K562 (cell line): ENCODE measurements around the gene RUNX1. TPM values are rescaled to one million over a fixed set of nuclear protein-coding genes. Genes with fewer than 3 reads are reported as not detected.

Experiments
- CBFA2T2 ChIP-seq: fragments of 450-650 bp; conservative IDR thresholded peaks from 2 replicates; pipeline ENCODE4 v1.6.1; 2017; ENCODE audit warnings: mild to moderate bottlenecking
- CHD4 ChIP-seq: fragments of 200-600 bp; sonication (generic); IDR thresholded peaks from 3 replicates; pipeline ENCODE4 v1.6.1; 2012; ENCODE audit warnings: low read depth, mild to moderate bottlenecking, mixed read lengths, low read length, inconsistent platforms; ENCODE audit not compliant: insufficient read depth, insufficient replicate concordance, poor library complexity, severe bottlenecking
- DMBX1 ChIP-seq: fragments of 250-450 bp; sonication (Bioruptor Pico); IDR thresholded peaks from 2 replicates; pipeline ENCODE4 v1.8.0; 2022; ENCODE audit warnings: inconsistent platforms, mild to moderate bottlenecking, moderate library complexity, borderline replicate concordance
- E2F3 ChIP-seq: fragments of 250-450 bp; sonication (Bioruptor Pico); IDR thresholded peaks from 2 replicates; pipeline ENCODE4 v1.4.0; 2020; ENCODE audit warnings: mild to moderate bottlenecking
- FOS ChIP-seq: IDR thresholded peaks from 3 replicates; pipeline ENCODE4 v1.6.1; 2011; ENCODE audit not compliant: insufficient read length; ENCODE audit errors: extremely low read depth
- HLTF ChIP-seq: fragments of 450-650 bp; IDR thresholded peaks from 2 replicates; pipeline ENCODE4 v1.6.1; 2016
- HMGN3 ChIP-seq: IDR thresholded peaks from 2 replicates; pipeline ENCODE4 v1.6.1; 2011; ENCODE audit warnings: borderline replicate concordance, low read depth, mild to moderate bottlenecking, mixed read lengths, low read length; ENCODE audit not compliant: insufficient read length; ENCODE audit errors: extremely low read depth
- MECOM ChIP-seq: fragments of 250-450 bp; sonication (Bioruptor Pico); IDR thresholded peaks from 2 replicates; pipeline ENCODE4 v1.8.0; 2022; ENCODE audit warnings: inconsistent platforms
- MTA3 ChIP-seq: fragments of 450-650 bp; formaldehyde crosslinking; IDR thresholded peaks from 2 replicates; pipeline ENCODE4 v1.6.1; 2017; ENCODE audit warnings: mild to moderate bottlenecking, borderline replicate concordance
- MYBL2 ChIP-seq, 2 experiments: fragments of 450-650 bp in 1 of 2; sonication (generic) in 1 of 2; formaldehyde crosslinking in 1 of 2; IDR thresholded peaks; 2 replicates each; pipeline versions ENCODE4 v1.6.1 to v1.8.1; 2017 to 2022; ENCODE audit warnings: borderline replicate concordance in 1 of 2, inconsistent platforms in 1 of 2, low read depth in 1 of 2, mild to moderate bottlenecking in 1 of 2, missing genetic modification reagents in 1 of 2, moderate library complexity in 1 of 2
- NFATC3 ChIP-seq: fragments of 450-650 bp; IDR thresholded peaks from 2 replicates; pipeline ENCODE4 v1.6.1; 2017; ENCODE audit warnings: mild to moderate bottlenecking
- NFE2 ChIP-seq: IDR thresholded peaks from 2 replicates; pipeline ENCODE4 v1.6.1; 2014; ENCODE audit warnings: antibody characterized with exemption, low read depth
- STAT6 ChIP-seq: sonication (generic); formaldehyde crosslinking; IDR thresholded peaks from 2 replicates; pipeline ENCODE4 v1.8.1; 2023; ENCODE audit warnings: mild to moderate bottlenecking, missing genetic modification reagents
- TEAD2 ChIP-seq: fragments of 450-650 bp; IDR thresholded peaks from 2 replicates; pipeline ENCODE4 v1.6.1; 2016; ENCODE audit warnings: missing genetic modification characterization, control low read depth, missing compliant biosample characterization
- TEAD4 ChIP-seq, 2 experiments: sonication (generic) in 1 of 2; formaldehyde crosslinking in 1 of 2; IDR thresholded peaks; 2 replicates each; pipeline versions ENCODE4 v1.6.1 to v1.8.0; 2012 to 2022; ENCODE audit warnings: borderline replicate concordance in 1 of 2, inconsistent platforms in 1 of 2, low read length in 1 of 2, mild to moderate bottlenecking in 1 of 2, missing genetic modification reagents in 1 of 2
- TRIM25 ChIP-seq: fragments of 450-650 bp; IDR thresholded peaks from 2 replicates; pipeline ENCODE4 v1.7.0; 2016; ENCODE audit warnings: borderline replicate concordance
- YBX1 ChIP-seq: fragments of 450-650 bp; IDR thresholded peaks from 2 replicates; pipeline ENCODE4 v1.7.1; 2016; ENCODE audit warnings: mild to moderate bottlenecking
- polyA plus RNA-seq, 8 experiments: library from polyadenylated mRNA; depleted of rRNA in 4 of 8; stranded (reverse) in 5 of 8; unstranded in 3 of 8; fragments of >200 nt; fragmentation: Nextera tagmentation in 2 of 8; fragmentation: Illumina TruSeq in 1 of 8; extraction: Ambion mirVana in 2 of 8; extraction: Trizol in 1 of 8; gene quantifications; 2 replicates each; pipeline versions ENCODE4 v1.2.1 to v1.2.3, GENCODE V29; 2011 to 2014; ENCODE audit warnings: inconsistent platforms in 1 of 8, missing spikeins in 1 of 8
- total RNA-seq, 7 experiments: library from RNA; depleted of rRNA in 6 of 7; stranded (reverse); fragments of >200 nt in 6 of 7; fragmentation: Illumina TruSeq in 2 of 7; extraction: Trizol in 2 of 7; gene quantifications; 2 replicates each; pipeline versions ENCODE4 v1.2.1 to v1.2.3, GENCODE V29; 2011 to 2021; ENCODE audit warnings: low replicate concordance in 1 of 7
- TF ChIP-seq, protein P1 (sequence below): fragments of 250-450 bp; sonication (Bioruptor Pico); IDR thresholded peaks from 2 replicates; pipeline ENCODE4 v1.4.0; 2020; ENCODE audit warnings: mild to moderate bottlenecking, moderate library complexity
- TF ChIP-seq, protein P2 (sequence below): sonication (generic); formaldehyde crosslinking; IDR thresholded peaks from 2 replicates; pipeline ENCODE4 v1.8.1; 2022; ENCODE audit warnings: missing genetic modification reagents

Gene RUNX1
- total and polyA plus RNA-seq, 9 of the 15 experiments (the other 6 are each of a cell fraction or from before 2014, with no cell fraction given): 2.2 to 68.6 (median 17.8) TPM

DNA sequence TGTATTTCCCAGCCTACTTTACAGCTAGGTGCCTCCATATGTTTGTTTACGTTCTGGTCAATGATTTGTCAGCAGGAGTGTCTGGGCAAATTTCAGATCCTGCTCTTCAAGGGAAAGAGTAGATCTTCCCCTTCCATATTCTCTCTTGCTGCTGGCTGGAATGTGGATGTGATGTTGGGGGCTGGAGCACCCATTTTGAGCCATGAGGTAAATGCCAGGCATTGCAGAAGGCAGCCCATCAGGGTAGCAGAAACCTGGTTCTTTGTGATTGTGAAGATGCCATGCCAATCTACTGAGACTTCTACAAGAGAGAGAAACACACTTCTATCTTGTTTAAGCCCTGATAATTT, 25.1 kb downstream of the RUNX1 start (continued):
- TF ChIP-seq, protein P1, sequence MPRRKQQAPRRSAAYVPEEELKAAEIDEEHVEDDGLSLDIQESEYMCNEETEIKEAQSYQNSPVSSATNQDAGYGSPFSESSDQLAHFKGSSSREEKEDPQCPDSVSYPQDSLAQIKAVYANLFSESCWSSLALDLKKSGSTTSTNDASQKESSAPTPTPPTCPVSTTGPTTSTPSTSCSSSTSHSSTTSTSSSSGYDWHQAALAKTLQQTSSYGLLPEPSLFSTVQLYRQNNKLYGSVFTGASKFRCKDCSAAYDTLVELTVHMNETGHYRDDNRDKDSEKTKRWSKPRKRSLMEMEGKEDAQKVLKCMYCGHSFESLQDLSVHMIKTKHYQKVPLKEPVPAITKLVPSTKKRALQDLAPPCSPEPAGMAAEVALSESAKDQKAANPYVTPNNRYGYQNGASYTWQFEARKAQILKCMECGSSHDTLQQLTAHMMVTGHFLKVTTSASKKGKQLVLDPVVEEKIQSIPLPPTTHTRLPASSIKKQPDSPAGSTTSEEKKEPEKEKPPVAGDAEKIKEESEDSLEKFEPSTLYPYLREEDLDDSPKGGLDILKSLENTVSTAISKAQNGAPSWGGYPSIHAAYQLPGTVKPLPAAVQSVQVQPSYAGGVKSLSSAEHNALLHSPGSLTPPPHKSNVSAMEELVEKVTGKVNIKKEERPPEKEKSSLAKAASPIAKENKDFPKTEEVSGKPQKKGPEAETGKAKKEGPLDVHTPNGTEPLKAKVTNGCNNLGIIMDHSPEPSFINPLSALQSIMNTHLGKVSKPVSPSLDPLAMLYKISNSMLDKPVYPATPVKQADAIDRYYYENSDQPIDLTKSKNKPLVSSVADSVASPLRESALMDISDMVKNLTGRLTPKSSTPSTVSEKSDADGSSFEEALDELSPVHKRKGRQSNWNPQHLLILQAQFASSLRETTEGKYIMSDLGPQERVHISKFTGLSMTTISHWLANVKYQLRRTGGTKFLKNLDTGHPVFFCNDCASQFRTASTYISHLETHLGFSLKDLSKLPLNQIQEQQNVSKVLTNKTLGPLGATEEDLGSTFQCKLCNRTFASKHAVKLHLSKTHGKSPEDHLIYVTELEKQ (CRISPR knock-in tag): no peak
- TF ChIP-seq CHD4 (peak; percentile 89), TEAD2 (tag) (peak; percentile 42; the same call in 1 of the 2 replicates), E2F3 (CRISPR knock-in tag) (no peak), HLTF (peak; percentile 99), YBX1 (no peak), FOS (no peak), HMGN3 (no peak), TRIM25 (no peak), MYBL2 (IDR thresholded peaks at IDR 0.05; ENCODE audit: low read depth) (no peak), MYBL2 (CRISPR knock-in tag; IDR thresholded peaks at IDR 0.05; ENCODE audit: borderline replicate concordance) (no peak), TEAD4 (IDR thresholded peaks at IDR 0.05; ENCODE audit: low read length) (peak; percentile 52), TEAD4 (CRISPR knock-in tag; IDR thresholded peaks at IDR 0.05; ENCODE audit: borderline replicate concordance) (no peak), MECOM (CRISPR knock-in tag) (0 out of 2 replicates have a peak, but pooled peaks have one; percentile 11), MTA3 (0 out of 2 replicates have a peak, but pooled peaks have one; percentile 18), CBFA2T2 (no peak), STAT6 (CRISPR knock-in tag) (no peak), NFATC3 (0 out of 2 replicates have a peak, but pooled peaks have one; percentile 28), NFE2 (no peak), DMBX1 (CRISPR knock-in tag) (peak; percentile 55; the same call in 1 of the 2 replicates)
- TF ChIP-seq, protein P2, sequence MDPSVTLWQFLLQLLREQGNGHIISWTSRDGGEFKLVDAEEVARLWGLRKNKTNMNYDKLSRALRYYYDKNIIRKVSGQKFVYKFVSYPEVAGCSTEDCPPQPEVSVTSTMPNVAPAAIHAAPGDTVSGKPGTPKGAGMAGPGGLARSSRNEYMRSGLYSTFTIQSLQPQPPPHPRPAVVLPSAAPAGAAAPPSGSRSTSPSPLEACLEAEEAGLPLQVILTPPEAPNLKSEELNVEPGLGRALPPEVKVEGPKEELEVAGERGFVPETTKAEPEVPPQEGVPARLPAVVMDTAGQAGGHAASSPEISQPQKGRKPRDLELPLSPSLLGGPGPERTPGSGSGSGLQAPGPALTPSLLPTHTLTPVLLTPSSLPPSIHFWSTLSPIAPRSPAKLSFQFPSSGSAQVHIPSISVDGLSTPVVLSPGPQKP: no peak
